Measurements from ENCODE around the gene LRRC37A3. TPM values are rescaled to one million over a fixed set of nuclear protein-coding genes. Genes with fewer than 3 reads are reported as not detected.
"Not testable (repeated sequence)": the region's sequence is repeated elsewhere in the genome, so short reads cannot be mapped to it uniquely, and the experiment has no call there.

Gene LRRC37A3
- total and polyA plus RNA-seq, 2 donors from 2014 or later, result 13.3 to 14.3 TPM

GRCh38 chr17:64909511-64910190 lies 9.6 kb downstream of the LRRC37A3 start:
- intact Hi-C loops (cut with DNase I); DNase-seq; FAIRE-seq; H3K27me3 ChIP-seq (ENCODE audit: control insufficient read depth, insufficient read depth, low read length); H3K4me3 ChIP-seq (ENCODE audit: low read length in 3 of 3); H3K9ac ChIP-seq (ENCODE audit: low read length in 3 of 3); H3K27ac ChIP-seq (ENCODE audit: low read depth in 2 of 2, low read length in 2 of 2); H3K36me3 ChIP-seq (ENCODE audit: control insufficient read depth in 2 of 3, insufficient read depth in 3 of 3, low read length in 3 of 3); H3K9me3 ChIP-seq (ENCODE audit: control insufficient read depth in 2 of 3, insufficient read depth in 1 of 3, low read length in 3 of 3); H3K4me1 ChIP-seq (ENCODE audit: control insufficient read depth in 2 of 3, insufficient read depth in 2 of 3, low read depth in 1 of 3, low read length in 3 of 3): not testable (repeated sequence)

GRCh38 chr17:64904069-64904468 lies 15.2 kb downstream of the LRRC37A3 start:
- H3K36me3 ChIP-seq (ENCODE audit: control insufficient read depth in 2 of 3, insufficient read depth in 3 of 3, low read length in 3 of 3); H3K27ac ChIP-seq (ENCODE audit: low read depth in 2 of 2, low read length in 2 of 2); FAIRE-seq; H3K27me3 ChIP-seq (ENCODE audit: control insufficient read depth, insufficient read depth, low read length); H3K9me3 ChIP-seq (ENCODE audit: control insufficient read depth in 2 of 3, insufficient read depth in 1 of 3, low read length in 3 of 3); H3K4me1 ChIP-seq (ENCODE audit: control insufficient read depth in 2 of 3, insufficient read depth in 2 of 3, low read depth in 1 of 3, low read length in 3 of 3); H3K4me3 ChIP-seq (ENCODE audit: low read length in 3 of 3); DNase-seq; H3K9ac ChIP-seq (ENCODE audit: low read length in 3 of 3); intact Hi-C loops (cut with DNase I): not testable (repeated sequence)

GRCh38 chr17:64897136-64897535 lies 22.1 kb downstream of the LRRC37A3 start:
- not testable (repeated sequence) for H3K36me3 ChIP-seq (ENCODE audit: control insufficient read depth in 2 of 3, insufficient read depth in 3 of 3, low read length in 3 of 3); FAIRE-seq

GRCh38 chr17:64874210-64874609 lies 45.1 kb downstream of the LRRC37A3 start:
- H3K36me3 ChIP-seq (ENCODE audit: control insufficient read depth in 2 of 3, insufficient read depth in 3 of 3, low read length in 3 of 3); H3K27me3 ChIP-seq (ENCODE audit: control insufficient read depth, insufficient read depth, low read length); H3K9me3 ChIP-seq (ENCODE audit: control insufficient read depth in 2 of 3, insufficient read depth in 1 of 3, low read length in 3 of 3); FAIRE-seq; H3K9ac ChIP-seq (ENCODE audit: low read length in 3 of 3); H3K27ac ChIP-seq (ENCODE audit: low read depth in 2 of 2, low read length in 2 of 2); intact Hi-C loops (cut with DNase I); H3K4me3 ChIP-seq (ENCODE audit: low read length in 3 of 3); H3K4me1 ChIP-seq (ENCODE audit: control insufficient read depth in 2 of 3, insufficient read depth in 2 of 3, low read depth in 1 of 3, low read length in 3 of 3): not testable (repeated sequence)
- DNase-seq, result peak in 1 of 5 donors; percentile 56

More at GRCh38 chr17:64897136-64897535, 22.1 kb downstream of the LRRC37A3 start:
- H3K9me3 ChIP-seq (ENCODE audit: control insufficient read depth in 2 of 3, insufficient read depth in 1 of 3, low read length in 3 of 3); H3K27ac ChIP-seq (ENCODE audit: low read depth in 2 of 2, low read length in 2 of 2); H3K4me1 ChIP-seq (ENCODE audit: control insufficient read depth in 2 of 3, insufficient read depth in 2 of 3, low read depth in 1 of 3, low read length in 3 of 3); H3K9ac ChIP-seq (ENCODE audit: low read length in 3 of 3); H3K4me3 ChIP-seq (ENCODE audit: low read length in 3 of 3); intact Hi-C loops (cut with DNase I); H3K27me3 ChIP-seq (ENCODE audit: control insufficient read depth, insufficient read depth, low read length): not testable (repeated sequence)
- peak in 2 of 5 donors; percentile 37 to 53 for DNase-seq

- H3K4me3 ChIP-seq (ENCODE audit: low read length in 3 of 3); H3K4me1 ChIP-seq (ENCODE audit: control insufficient read depth in 2 of 3, insufficient read depth in 2 of 3, low read depth in 1 of 3, low read length in 3 of 3); intact Hi-C loops (cut with DNase I); FAIRE-seq; H3K36me3 ChIP-seq (ENCODE audit: control insufficient read depth in 2 of 3, insufficient read depth in 3 of 3, low read length in 3 of 3); H3K27me3 ChIP-seq (ENCODE audit: control insufficient read depth, insufficient read depth, low read length); H3K27ac ChIP-seq (ENCODE audit: low read depth in 2 of 2, low read length in 2 of 2); H3K9ac ChIP-seq (ENCODE audit: low read length in 3 of 3); H3K9me3 ChIP-seq (ENCODE audit: control insufficient read depth in 2 of 3, insufficient read depth in 1 of 3, low read length in 3 of 3): not testable (repeated sequence)
- TF ChIP-seq CTCF (IDR thresholded peaks at IDR 0.05; ENCODE audit: borderline replicate concordance, extremely low read depth, insufficient read depth), result peak; percentile 39
- peak; percentile 57 to 74 (median 66) for DNase-seq
These were observed 71.5 kb downstream of the LRRC37A3 start for GRCh38 chr17:64847504-64848466.

DNA sequence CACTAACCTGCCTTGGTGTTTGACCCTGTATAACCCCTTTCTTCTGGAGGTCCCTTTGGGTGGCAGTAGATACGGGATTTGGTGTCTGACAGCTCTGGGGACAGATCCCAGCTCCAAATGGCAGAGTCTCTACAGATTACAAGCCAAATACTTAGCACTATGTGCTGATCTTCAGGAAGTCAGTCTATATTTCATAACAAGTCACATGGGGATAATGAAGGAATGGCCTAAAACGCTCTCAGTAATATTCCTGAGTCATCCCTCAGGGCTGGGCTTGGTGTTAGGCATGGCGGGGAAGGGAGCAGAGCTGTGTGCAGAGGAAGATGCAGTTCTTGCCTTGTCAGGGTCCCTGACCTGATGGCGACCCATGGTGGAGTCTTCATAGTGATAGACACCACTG lies 72.4 kb downstream of the LRRC37A3 start:
- not testable (repeated sequence) for H3K4me1 ChIP-seq (ENCODE audit: control insufficient read depth in 2 of 3, insufficient read depth in 2 of 3, low read depth in 1 of 3, low read length in 3 of 3)

DNA sequence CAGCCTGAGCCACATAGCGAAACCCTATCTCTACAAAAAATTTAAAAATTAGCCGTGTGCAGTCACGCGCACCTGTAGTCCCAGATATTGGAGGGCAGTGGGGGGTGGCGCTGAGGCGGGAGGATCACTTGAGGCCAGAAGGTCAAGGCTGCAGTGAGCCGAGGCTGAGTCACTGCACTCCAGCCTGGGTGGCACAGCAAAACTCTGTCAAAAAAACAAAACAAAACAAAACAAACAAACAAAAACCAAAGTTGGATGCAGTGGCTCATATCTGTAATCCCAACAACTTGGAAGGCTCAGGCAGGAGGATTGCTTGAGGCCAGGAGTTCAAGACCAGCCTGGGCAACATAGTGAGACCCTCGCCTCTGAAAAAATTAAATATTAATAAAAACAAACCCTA lies 75.4 kb downstream of the LRRC37A3 start:
- H3K36me3 ChIP-seq (ENCODE audit: control insufficient read depth in 2 of 3, insufficient read depth in 3 of 3, low read length in 3 of 3); H3K9me3 ChIP-seq (ENCODE audit: control insufficient read depth in 2 of 3, insufficient read depth in 1 of 3, low read length in 3 of 3); intact Hi-C loops (cut with DNase I); H3K27me3 ChIP-seq (ENCODE audit: control insufficient read depth, insufficient read depth, low read length); H3K27ac ChIP-seq (ENCODE audit: low read depth in 2 of 2, low read length in 2 of 2); H3K9ac ChIP-seq (ENCODE audit: low read length in 3 of 3); FAIRE-seq; DNase-seq; H3K4me1 ChIP-seq (ENCODE audit: control insufficient read depth in 2 of 3, insufficient read depth in 2 of 3, low read depth in 1 of 3, low read length in 3 of 3); H3K4me3 ChIP-seq (ENCODE audit: low read length in 3 of 3): not testable (repeated sequence)

More for the DNA sequence above, 72.4 kb downstream of the LRRC37A3 start:
- H3K9ac ChIP-seq (ENCODE audit: low read length in 3 of 3); H3K27me3 ChIP-seq (ENCODE audit: control insufficient read depth, insufficient read depth, low read length); H3K9me3 ChIP-seq (ENCODE audit: control insufficient read depth in 2 of 3, insufficient read depth in 1 of 3, low read length in 3 of 3); H3K27ac ChIP-seq (ENCODE audit: low read depth in 2 of 2, low read length in 2 of 2); H3K4me3 ChIP-seq (ENCODE audit: low read length in 3 of 3); FAIRE-seq; intact Hi-C loops (cut with DNase I); DNase-seq; H3K36me3 ChIP-seq (ENCODE audit: control insufficient read depth in 2 of 3, insufficient read depth in 3 of 3, low read length in 3 of 3): not testable (repeated sequence)
